Activated naive CD4-positive, alpha-beta T cell treated with anti-CD3 and anti-CD28 coated beads, Interleukin-2, amount 50 U/mL, for 72 hours (primary cell): Measurements from ENCODE around the gene JAK1. TPM values are rescaled to one million over a fixed set of nuclear protein-coding genes. Genes with fewer than 3 reads are reported as not detected.

ENCODE experiments used
- ATAC-seq, 2 donors: fragments of 150-1000 bp; cut with Tn5 transposase; 2 replicates each; pipeline ENCODE4 v1.10.0; 2021; ENCODE audit warnings: mild to moderate bottlenecking in 2 of 2, moderate library complexity in 2 of 2
- DNase-seq, 2 donors: peaks; one replicate each; pipeline ENCODE4 v3.0.0; 2021 to 2022; ENCODE audit warnings: low spot score in 2 of 2
- H3K27ac Mint-ChIP-seq, 2 donors: one replicate each; pipeline ENCODE4 v1.8.0; 2022; ENCODE audit warnings: mild to moderate bottlenecking in 2 of 2, mixed read lengths in 2 of 2
- H3K36me3 Mint-ChIP-seq, 2 donors: one replicate each; pipeline ENCODE4 v1.8.0; 2022; ENCODE audit warnings: mixed read lengths in 2 of 2
- H3K9me3 Mint-ChIP-seq, 2 donors: one replicate each; pipeline ENCODE4 v1.8.0; 2022; ENCODE audit warnings: mixed read lengths in 2 of 2
- total RNA-seq, 2 donors: library from RNA; stranded (reverse); gene quantifications; one replicate each; pipeline ENCODE4 v1.2.3, GENCODE V29; 2022

The JAK1 gene
- total RNA-seq, 2 donors from 2014 or later = 95.3 to 133 TPM

DNA sequence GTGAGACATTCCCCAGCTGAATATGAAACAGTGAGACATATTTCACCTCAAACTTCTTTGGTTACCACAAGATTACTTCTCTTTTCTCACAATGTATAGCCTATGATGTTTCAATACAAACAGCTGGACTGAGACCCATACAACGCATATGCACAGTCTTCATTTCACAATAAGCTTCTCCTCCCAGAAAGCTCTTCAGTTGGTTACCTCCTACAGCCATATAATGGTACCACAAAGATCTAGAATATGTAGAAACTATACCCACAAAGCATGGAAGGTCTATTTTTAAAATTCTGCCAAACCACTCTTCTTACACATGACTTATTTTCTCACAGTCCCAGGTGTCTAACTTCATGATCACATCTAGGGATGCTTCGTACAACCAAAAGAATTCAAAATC lies 70.8 kb downstream of the JAK1 start:
- peaks cover 0 to 5% of the 10 kb centered on the region in 2 donors for H3K36me3 Mint-ChIP-seq
- H3K27ac Mint-ChIP-seq = peak overlapping the region in 1 of 2 donors; percentile 31
- peaks cover 0 to 5% of the 10 kb centered on the region in 2 donors for H3K9me3 Mint-ChIP-seq
- ATAC-seq (peak; percentile 64 to 89), DNase-seq (no peak)

DNA sequence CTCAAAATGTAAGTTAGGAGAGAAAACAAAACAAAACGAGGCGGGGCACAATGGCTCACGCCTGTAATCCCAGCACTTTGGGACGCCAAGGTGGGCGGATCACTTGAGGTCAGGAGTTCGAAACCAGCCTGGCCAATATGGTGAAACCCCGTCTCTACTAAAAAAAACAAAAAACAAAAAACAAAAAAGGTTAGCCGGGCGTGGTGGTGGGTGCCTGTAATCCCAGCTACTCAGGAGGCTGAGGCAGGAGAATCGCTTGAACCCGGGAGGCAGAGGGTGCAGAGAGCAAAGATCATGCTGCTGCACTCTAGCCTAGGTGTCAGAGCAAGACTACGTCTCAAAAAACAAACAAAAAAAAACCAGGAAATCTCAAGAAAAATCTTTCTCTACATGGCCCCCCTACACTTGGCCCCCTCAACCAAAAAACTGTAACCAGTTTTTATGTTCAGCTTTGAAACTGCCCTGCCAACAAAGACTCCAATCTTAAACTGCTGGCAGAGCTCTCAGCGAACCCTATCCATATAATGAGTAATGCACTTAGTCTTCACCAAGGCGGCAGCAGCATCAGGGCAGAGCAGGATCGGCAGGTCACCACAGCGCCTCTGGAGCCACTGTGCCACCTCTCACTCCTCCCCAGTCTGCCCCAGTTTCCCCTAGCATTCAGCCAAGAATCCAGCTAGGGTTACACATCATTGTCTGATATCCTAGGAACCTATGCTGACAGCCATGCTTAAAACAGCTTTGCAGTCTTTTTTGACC lies 71.7 kb downstream of the JAK1 start:
- ATAC-seq (no peak), DNase-seq (no peak)
- no peak overlapping the region for H3K27ac Mint-ChIP-seq
- peaks cover 0 to 5% of the 10 kb centered on the region in 2 donors for H3K36me3 Mint-ChIP-seq
- peaks cover 0 to 5% of the 10 kb centered on the region in 2 donors for H3K9me3 Mint-ChIP-seq

DNA sequence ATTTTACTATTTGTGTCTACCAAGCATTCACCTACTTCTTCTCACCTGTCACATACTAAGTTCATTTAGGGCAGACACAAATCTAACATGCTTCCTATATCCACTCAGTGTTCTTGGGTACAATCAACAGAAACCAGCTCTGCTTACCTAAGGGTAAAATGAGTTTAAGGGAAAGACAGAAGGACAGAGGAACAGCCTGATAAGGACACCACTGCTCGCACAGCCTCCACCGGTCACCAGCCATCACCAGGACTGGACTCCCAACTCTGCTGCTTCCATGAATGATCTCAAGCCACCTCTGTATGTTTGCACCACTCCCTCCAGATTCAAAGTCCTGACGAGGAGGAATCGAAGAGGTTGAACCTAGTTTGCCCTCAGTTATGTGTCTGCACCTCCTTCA lies 72.4 kb downstream of the JAK1 start:
- H3K36me3 Mint-ChIP-seq = peaks cover 0 to 5% of the 10 kb centered on the region in 2 donors
- ATAC-seq = no peak
- no peak overlapping the region for H3K27ac Mint-ChIP-seq

GRCh38 chr1:64892576-64893573 lies 73.5 kb downstream of the JAK1 start:
- no peak overlapping the region for H3K27ac Mint-ChIP-seq
- peaks cover 0 to 5% of the 10 kb centered on the region in 2 donors for H3K9me3 Mint-ChIP-seq
- DNase-seq (no peak), ATAC-seq (no peak)
- peaks cover 0 to 5% of the 10 kb centered on the region in 2 donors for H3K36me3 Mint-ChIP-seq

More for the DNA sequence above, 72.4 kb downstream of the JAK1 start:
- H3K9me3 Mint-ChIP-seq = peaks cover 0 to 5% of the 10 kb centered on the region in 2 donors
- DNase-seq = no peak

GRCh38 chr1:64891448-64891825 lies 74.9 kb downstream of the JAK1 start:
- Mint-ChIP-seq H3K36me3 (no peaks in the 10 kb centered on the region), H3K9me3 (no peaks in the 10 kb centered on the region), H3K27ac (no peak overlapping the region)
- no peak for DNase-seq
- ATAC-seq = peak; percentile 29 to 56

GRCh38 chr1:64890699-64891447 lies 75.5 kb downstream of the JAK1 start:
- Mint-ChIP-seq H3K9me3 (no peaks in the 10 kb centered on the region), H3K36me3 (no peaks in the 10 kb centered on the region), H3K27ac (no peak overlapping the region)
- DNase-seq = no peak
- no peak for ATAC-seq

- no peak for ATAC-seq
Measured at GRCh38 chr1:64887689-64888217, 78.6 kb downstream of the JAK1 start.

DNA sequence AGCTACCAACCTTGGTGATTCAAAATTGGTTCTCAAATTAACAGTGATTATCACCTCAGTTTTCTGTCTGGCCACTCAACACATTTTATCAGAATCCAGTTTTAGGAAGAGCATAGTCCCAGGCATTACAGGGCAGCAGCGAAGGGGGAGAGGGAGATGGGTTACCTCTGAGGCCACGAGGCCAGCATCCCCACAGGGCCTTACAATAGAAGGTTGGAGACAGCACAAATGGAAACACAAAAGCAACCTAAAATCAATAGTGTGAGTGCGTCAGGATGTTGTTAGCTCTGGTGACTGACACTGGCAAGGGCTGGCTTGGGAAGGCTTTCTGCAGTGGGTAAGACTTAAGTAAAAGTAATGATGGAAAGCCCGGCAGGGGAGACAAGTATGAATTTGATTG lies 79.5 kb downstream of the JAK1 start:
- DNase-seq = no peak
- H3K9me3 Mint-ChIP-seq = no peaks in the 10 kb centered on the region
- no peak overlapping the region for H3K27ac Mint-ChIP-seq
- H3K36me3 Mint-ChIP-seq = peaks cover 0 to 8% of the 10 kb centered on the region in 2 donors
- no peak for ATAC-seq

More at GRCh38 chr1:64887689-64888217, 78.6 kb downstream of the JAK1 start:
- H3K9me3 Mint-ChIP-seq = no peaks in the 10 kb centered on the region
- no peak overlapping the region for H3K27ac Mint-ChIP-seq
- DNase-seq = no peak
- peaks cover 0 to 2% of the 10 kb centered on the region in 2 donors for H3K36me3 Mint-ChIP-seq

DNA sequence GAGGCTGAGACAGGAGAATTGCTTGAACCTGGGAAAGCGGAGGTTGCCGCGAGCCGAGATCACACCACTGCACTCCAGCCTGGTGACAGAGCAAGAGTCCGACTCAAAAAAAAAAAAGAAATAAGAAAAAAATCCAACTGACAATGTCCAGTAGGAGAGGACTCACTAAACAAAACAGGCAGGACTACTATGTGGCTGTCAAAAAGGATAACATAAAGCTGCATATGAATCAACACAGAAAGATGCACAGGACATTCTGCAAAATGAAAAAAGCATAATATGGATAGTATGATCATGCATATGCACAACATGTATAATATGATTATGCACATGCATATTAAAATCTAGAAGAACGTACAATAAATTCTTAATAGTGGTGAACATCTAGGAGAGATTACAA lies 80.7 kb downstream of the JAK1 start:
- no peak overlapping the region for H3K27ac Mint-ChIP-seq
- no peaks in the 10 kb centered on the region for H3K9me3 Mint-ChIP-seq
- ATAC-seq = no peak
- peaks cover 0 to 13% of the 10 kb centered on the region in 2 donors for H3K36me3 Mint-ChIP-seq
- no peak for DNase-seq

DNA sequence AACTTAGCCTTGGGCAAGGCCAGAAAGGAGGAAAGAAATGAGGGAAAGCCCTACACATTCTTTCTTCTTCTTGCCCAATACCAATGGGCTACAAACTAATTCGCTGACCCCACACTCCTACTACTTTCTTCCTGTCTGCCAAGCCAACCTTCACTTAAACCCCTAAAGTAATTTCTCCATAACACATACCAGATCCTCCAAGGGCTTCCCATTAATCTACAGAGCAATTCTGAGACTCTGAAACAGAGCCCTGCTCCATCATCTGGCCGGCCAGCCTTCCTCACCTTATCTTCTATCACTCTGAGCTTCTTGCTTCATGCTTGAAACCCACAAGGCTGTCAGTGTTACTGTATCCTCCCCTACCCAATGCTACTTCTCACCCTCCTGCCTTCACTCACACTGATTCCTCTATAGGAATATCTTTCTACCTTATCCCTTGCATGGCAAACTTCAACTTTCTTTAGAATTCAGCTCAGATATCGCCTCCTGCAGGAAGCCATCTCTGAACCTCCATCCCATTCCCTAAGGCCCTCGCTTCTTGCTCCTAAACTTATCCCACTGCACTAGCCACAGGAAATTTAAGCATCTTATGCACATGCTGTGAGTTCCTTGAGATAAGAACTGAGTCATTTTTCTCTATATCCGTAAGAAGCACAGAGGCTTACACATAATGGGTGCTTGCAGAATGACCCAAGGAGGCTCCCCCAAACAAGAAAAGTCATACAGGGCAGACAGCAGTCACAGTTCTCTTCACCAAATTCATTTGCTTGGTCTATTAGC lies 81.9 kb downstream of the JAK1 start:
- Mint-ChIP-seq H3K36me3 (peaks cover 0 to 13% of the 10 kb centered on the region in 2 donors), H3K27ac (peak overlapping the region in 1 of 2 donors; percentile 8), H3K9me3 (no peaks in the 10 kb centered on the region)
- DNase-seq (no peak), ATAC-seq (peak; percentile 34 to 40)

DNA sequence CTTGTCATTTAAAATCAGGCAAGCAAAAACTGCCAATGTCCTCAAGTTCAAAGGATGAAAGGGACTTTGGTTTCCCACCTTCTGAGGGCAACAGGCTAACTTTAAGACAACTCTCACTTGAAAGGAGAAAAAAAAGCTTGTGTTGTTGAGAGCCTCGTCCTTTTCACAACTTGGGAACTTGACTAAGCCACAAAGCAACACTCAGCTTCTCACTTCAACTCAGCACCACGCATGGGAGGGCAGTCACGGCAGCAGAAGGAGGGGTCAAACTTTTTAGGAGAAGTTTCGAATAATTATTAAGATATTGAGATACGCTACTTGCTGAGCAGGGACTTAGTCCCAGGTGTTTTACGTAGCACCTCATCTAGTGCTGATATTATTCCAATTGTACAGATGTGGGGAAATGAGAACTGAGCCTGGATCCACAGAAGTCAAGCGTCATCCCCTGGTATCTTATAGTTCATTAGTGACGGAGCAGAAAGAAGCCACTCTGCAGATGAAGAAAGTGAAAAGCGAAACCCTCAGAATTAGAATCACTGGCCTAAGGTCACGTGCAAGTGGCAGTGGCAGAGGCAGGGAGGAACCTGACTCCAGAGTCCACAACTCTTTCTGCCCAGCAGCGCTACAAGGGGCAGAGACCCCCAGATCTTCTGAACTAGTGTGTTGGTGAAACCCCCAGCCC lies 83.6 kb downstream of the JAK1 start:
- DNase-seq (no peak), ATAC-seq (no peak)
- peaks cover 4 to 13% of the 10 kb centered on the region in 2 donors for H3K36me3 Mint-ChIP-seq
- H3K27ac Mint-ChIP-seq = no peak overlapping the region
- H3K9me3 Mint-ChIP-seq = no peaks in the 10 kb centered on the region

DNA sequence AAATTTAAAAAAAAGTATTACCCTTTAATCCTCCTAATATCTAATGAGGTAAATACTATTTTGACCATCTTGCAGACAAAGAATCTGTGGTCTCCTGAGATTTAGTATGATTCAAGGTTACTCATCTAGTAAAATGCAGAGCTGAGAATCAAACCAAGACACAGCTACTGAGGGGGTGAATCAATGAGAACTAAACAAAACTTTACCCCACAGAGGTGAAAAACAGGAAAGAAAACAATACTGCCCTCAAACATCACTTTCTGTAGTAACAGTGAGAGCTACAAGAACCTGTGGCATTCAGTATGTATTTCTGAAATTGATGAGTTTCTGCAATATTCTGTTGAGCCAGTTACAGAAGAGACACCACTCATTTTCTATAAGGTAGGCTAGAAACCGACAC lies 85.1 kb downstream of the JAK1 start:
- DNase-seq (no peak), ATAC-seq (peak; percentile 11 to 56)
- H3K9me3 Mint-ChIP-seq = no peaks in the 10 kb centered on the region
- H3K36me3 Mint-ChIP-seq = peaks cover 7 to 17% of the 10 kb centered on the region in 2 donors
- no peak overlapping the region for H3K27ac Mint-ChIP-seq

DNA sequence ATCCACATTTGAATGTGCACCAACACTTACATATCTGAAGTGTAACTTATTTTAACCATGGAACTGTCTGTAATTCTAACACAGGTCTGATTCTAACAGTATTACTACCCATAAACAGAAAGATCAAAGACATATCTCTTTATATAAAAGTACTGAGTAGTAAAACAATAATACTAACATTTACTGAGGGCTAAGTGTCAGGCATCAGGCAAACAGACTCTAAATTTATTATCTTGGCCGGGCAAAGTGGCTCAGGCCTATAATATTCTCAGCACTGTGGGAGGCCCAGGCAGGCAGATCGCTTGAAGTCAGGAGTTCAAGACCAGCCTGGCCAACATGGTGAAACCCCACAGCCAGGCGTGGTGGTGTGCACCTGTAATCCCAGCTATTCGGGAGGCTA lies 85.9 kb downstream of the JAK1 start:
- ATAC-seq (no peak), DNase-seq (no peak)
- Mint-ChIP-seq H3K36me3 (peaks cover 16 to 25% of the 10 kb centered on the region in 2 donors), H3K27ac (no peak overlapping the region), H3K9me3 (no peaks in the 10 kb centered on the region)

DNA sequence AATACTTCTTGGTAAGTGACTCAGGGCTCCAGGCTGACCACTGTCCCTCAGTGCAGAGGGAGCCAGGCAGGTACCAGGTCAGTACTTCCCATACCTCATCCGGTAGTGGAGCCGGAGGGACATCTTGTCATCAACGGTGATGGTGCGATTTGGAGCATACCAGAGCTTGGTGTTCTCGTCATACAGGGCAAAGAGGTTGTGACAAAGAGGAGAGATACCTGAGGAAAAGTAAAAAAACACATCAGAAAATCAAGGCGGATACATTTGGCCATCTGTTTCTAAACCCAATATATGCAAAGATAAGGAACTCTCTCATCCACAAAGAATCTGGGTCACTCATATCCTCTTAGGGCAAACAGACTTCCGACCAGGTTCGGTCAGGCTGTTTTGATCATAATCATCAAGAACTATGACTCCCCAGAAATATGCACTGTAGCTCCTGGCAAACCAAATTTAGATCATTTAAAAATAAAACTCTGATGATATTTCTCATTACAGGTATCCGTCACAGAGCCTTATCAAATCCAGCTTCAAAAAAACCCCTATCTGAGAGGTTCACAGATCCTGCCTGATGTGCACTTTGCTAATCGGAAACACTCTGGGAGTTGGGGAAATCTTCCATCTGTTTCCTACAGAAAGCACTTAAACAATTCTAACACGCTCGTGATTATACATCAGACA lies 87.3 kb downstream of the JAK1 start:
- no peak for ATAC-seq
- Mint-ChIP-seq H3K9me3 (no peaks in the 10 kb centered on the region), H3K27ac (no peak overlapping the region), H3K36me3 (peaks cover 23 to 32% of the 10 kb centered on the region in 2 donors)
- DNase-seq = no peak

DNA sequence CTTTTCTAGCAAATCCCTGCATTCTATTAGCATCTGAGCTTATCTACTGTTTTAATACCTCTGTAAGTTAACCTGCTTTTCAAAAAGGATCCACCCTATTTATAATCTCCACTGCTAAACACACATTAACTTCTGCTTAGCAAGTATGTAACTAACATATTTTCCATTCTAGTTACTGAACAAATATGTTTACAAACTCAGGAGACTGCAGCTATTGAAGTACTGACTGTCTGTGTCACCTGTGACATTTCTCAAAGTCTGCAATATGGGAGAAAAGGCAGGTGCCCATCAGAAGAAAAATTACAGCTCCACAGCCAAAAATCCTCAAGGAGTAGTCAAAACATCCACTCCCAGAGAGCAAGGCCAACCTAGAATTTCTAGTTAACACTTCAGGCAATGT lies 88.3 kb downstream of the JAK1 start:
- DNase-seq (no peak), ATAC-seq (no peak)
- Mint-ChIP-seq H3K9me3 (no peaks in the 10 kb centered on the region), H3K27ac (no peak overlapping the region), H3K36me3 (peaks cover 23 to 39% of the 10 kb centered on the region in 2 donors)
